A549 (cell line): ENCODE data around the gene PRMT3. TPM values are rescaled to one million over a fixed set of nuclear protein-coding genes. Genes with fewer than 3 reads are reported as not detected.

Experiments used
- ATAC-seq, 2 experiments: fragments of 200-7000 bp in 1 of 2; fragments of >200 bp in 1 of 2; cut with Nextera tagmentation in 1 of 2; cut with Tn5 transposase in 1 of 2; 3 replicates each; pipeline versions ENCODE4 v1.8.0 to v1.9.1; 2018 to 2020; ENCODE audit warnings: mild to moderate bottlenecking in 1 of 2, moderate library complexity in 1 of 2
- CTCF ChIA-PET: fragments of 300-600 bp; sonication (Branson Sonifier 250); formaldehyde crosslinking; extraction: SDS; loops from one replicate; lab custom pipeline; 2021; ENCODE audit warnings: antibody characterized with exemption, inconsistent platforms; lab: Yijun Ruan, JAX
- POLR2A ChIA-PET: fragments of 350-600 bp; formaldehyde crosslinking; extraction: SDS; loops from one replicate; lab custom pipeline; 2021; ENCODE audit warnings: antibody characterized with exemption, inconsistent platforms; lab: Yijun Ruan, JAX
- DNase-seq, 2 experiments: peaks; one replicate each; pipeline versions ENCODE4 v3.0.0 to v3.0.0-alpha.2; 2011 to 2016; ENCODE audit warnings: low read depth in 1 of 2, low spot score in 1 of 2
- FAIRE-seq: peaks from 2 replicates; lab custom pipeline; 2011; peaks lifted over from hg19 to GRCh38; lab: Jason Lieb, UNC
- H3K27ac ChIP-seq, 2 experiments: fragments of >200 bp; sonication (Bioruptor Twin); formaldehyde crosslinking; 3 replicates each; pipeline ENCODE4 v1.5.1; 2016 to 2017
- H3K4me1 ChIP-seq: fragments of >200 bp; sonication (Bioruptor Twin); formaldehyde crosslinking; 3 replicates; pipeline ENCODE4 v1.6.1; 2016
- H3K4me2 ChIP-seq: fragments of >200 bp; sonication (Bioruptor Twin); formaldehyde crosslinking; 3 replicates; pipeline ENCODE4 v1.6.1; 2016
- H3K4me3 ChIP-seq: fragments of >200 bp; sonication (Bioruptor Twin); formaldehyde crosslinking; 3 replicates; pipeline ENCODE4 v1.5.1; 2016
- H3K9me3 ChIP-seq: fragments of >200 bp; sonication (Bioruptor Twin); formaldehyde crosslinking; 3 replicates; pipeline ENCODE4 v1.6.1; 2016
- CBX2 ChIP-seq: fragments of 200-600 bp; sonication (generic); IDR thresholded peaks from 2 replicates; pipeline ENCODE4 v1.6.1; 2016; ENCODE audit warnings: low read depth, mild to moderate bottlenecking, borderline replicate concordance
- EHF ChIP-seq: fragments of 250-450 bp; sonication (Bioruptor Pico); IDR thresholded peaks from 2 replicates; pipeline ENCODE4 v1.5.0; 2020; ENCODE audit warnings: mild to moderate bottlenecking
- EP300 ChIP-seq, 2 experiments: fragments of >200 bp; sonication (Bioruptor Twin); formaldehyde crosslinking; IDR thresholded peaks; 2 replicates in 1 of 2; 3 replicates in 1 of 2; pipeline ENCODE4 v1.6.1; 2016 to 2017
- ESRRA ChIP-seq: fragments of 150-350 bp; IDR thresholded peaks from 2 replicates; pipeline ENCODE4 v1.6.1; 2014; ENCODE audit warnings: mild to moderate bottlenecking, low read length, borderline replicate concordance
- FOSB ChIP-seq: fragments of 250-450 bp; sonication (Bioruptor Pico); IDR thresholded peaks from 2 replicates; pipeline ENCODE4 v1.5.0; 2020; ENCODE audit warnings: mild to moderate bottlenecking, moderate library complexity
- HDAC2 ChIP-seq: fragments of 200-600 bp; sonication (generic); IDR thresholded peaks from 2 replicates; pipeline ENCODE4 v1.6.1; 2016
- JUNB ChIP-seq: fragments of >200 bp; sonication (Bioruptor Twin); formaldehyde crosslinking; IDR thresholded peaks from 2 replicates; pipeline ENCODE4 v1.6.1; 2016
- MAZ ChIP-seq: fragments of 150-350 bp; IDR thresholded peaks from 2 replicates; pipeline ENCODE4 v1.6.1; 2014; ENCODE audit warnings: antibody characterized with exemption, low read depth, low read length, borderline replicate concordance
- NPAS2 ChIP-seq: fragments of 250-450 bp; sonication (Bioruptor Pico); IDR thresholded peaks from 2 replicates; pipeline ENCODE4 v1.8.0; 2022; ENCODE audit warnings: mild to moderate bottlenecking, moderate library complexity, borderline replicate concordance
- NR3C1 ChIP-seq: fragments of >200 bp; sonication (Bioruptor Twin); formaldehyde crosslinking; IDR thresholded peaks from 3 replicates; pipeline ENCODE4 v1.6.1; 2017
- POLR2A ChIP-seq: IDR thresholded peaks from 2 replicates; pipeline ENCODE4 v1.6.1; 2012; ENCODE audit warnings: mild to moderate bottlenecking, low read length
- RCOR1 ChIP-seq: fragments of 150-350 bp; IDR thresholded peaks from 2 replicates; pipeline ENCODE4 v1.6.1; 2014; ENCODE audit warnings: antibody characterized with exemption, low read length, low read depth
- SMC3 ChIP-seq: fragments of >200 bp; sonication (Bioruptor Twin); formaldehyde crosslinking; IDR thresholded peaks from 3 replicates; pipeline ENCODE4 v1.6.1; 2018; ENCODE audit warnings: inconsistent platforms
- TFCP2L1 ChIP-seq: fragments of 250-450 bp; sonication (Bioruptor Pico); IDR thresholded peaks from 2 replicates; pipeline ENCODE4 v1.5.0; 2021; ENCODE audit warnings: mild to moderate bottlenecking
- ZC3H11A ChIP-seq: fragments of 450-650 bp; IDR thresholded peaks from 2 replicates; pipeline ENCODE4 v1.6.1; 2014; ENCODE audit warnings: antibody characterized with exemption, mild to moderate bottlenecking
- ZFP36 ChIP-seq: fragments of 450-650 bp; IDR thresholded peaks from 2 replicates; pipeline ENCODE4 v1.6.1; 2014; ENCODE audit warnings: borderline replicate concordance; ENCODE audit not compliant: partially characterized antibody
- WGBS: methylation state at CpG from one replicate; pipeline ENCODE4 v1.1.6; 2017; ENCODE audit errors: missing lambda C conversion rate; 5-methylcytosine and 5-hydroxymethylcytosine counted together
- polyA plus RNA-seq, 4 experiments: library from polyadenylated mRNA; depleted of rRNA in 3 of 4; stranded (reverse); fragments of >200 nt; fragmentation: RNase III in 1 of 4; extraction: RNeasy Plus Mini Kit Qiagen cat#74134 plus additional on column Dnase treatment in 1 of 4; gene quantifications; 2 replicates in 3 of 4; 3 replicates in 1 of 4; pipeline ENCODE4 v1.2.3, GENCODE V29; 2011 to 2017
- TF ChIP-seq, protein P1 (sequence below): fragments of >200 bp; sonication (Bioruptor Twin); formaldehyde crosslinking; IDR thresholded peaks from 3 replicates; pipeline ENCODE4 v1.5.1; 2016
- TF ChIP-seq, protein P2 (sequence below): IDR thresholded peaks from 2 replicates; pipeline ENCODE4 v1.6.1; 2012
- TF ChIP-seq, protein P3 (sequence below): fragments of 250-450 bp; sonication (Bioruptor Pico); IDR thresholded peaks from 2 replicates; pipeline ENCODE4 v1.5.0; 2020; ENCODE audit warnings: low read depth, mild to moderate bottlenecking, moderate library complexity

PRMT3 gene
- polyA plus RNA-seq, 2 of the 4 experiments (the other 2 are of a cell fraction): 34.6 to 53.9 TPM

DNA sequence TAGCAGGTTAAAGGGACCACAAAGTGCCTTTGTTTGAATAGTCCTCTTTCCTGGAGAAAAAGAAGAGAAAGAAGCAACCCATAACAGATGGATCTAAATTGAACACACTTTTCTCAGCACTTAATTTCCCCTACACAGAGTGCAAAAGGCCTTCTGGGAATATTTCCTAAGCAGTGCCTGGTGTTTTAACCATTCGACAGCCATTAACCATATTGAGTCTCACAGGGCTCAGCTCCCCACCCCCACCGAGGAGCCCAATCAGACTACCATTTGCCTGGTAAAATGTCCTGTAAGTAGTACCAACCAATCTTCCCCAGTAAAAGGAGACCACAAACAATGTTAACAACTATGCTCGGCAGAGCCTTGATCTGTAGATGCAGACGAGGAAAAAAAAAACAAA lies 171.2 kb downstream of the PRMT3 start:
- WGBS: 34% methylated on average over 4 of the region's 4 CpGs
- TF ChIP-seq CBX2: no peak
- TF ChIP-seq, protein P1, sequence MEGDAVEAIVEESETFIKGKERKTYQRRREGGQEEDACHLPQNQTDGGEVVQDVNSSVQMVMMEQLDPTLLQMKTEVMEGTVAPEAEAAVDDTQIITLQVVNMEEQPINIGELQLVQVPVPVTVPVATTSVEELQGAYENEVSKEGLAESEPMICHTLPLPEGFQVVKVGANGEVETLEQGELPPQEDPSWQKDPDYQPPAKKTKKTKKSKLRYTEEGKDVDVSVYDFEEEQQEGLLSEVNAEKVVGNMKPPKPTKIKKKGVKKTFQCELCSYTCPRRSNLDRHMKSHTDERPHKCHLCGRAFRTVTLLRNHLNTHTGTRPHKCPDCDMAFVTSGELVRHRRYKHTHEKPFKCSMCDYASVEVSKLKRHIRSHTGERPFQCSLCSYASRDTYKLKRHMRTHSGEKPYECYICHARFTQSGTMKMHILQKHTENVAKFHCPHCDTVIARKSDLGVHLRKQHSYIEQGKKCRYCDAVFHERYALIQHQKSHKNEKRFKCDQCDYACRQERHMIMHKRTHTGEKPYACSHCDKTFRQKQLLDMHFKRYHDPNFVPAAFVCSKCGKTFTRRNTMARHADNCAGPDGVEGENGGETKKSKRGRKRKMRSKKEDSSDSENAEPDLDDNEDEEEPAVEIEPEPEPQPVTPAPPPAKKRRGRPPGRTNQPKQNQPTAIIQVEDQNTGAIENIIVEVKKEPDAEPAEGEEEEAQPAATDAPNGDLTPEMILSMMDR: no peak
- no peak for TF ChIP-seq RCOR1
- TF ChIP-seq EP300 (IDR thresholded peaks at IDR 0.05): no peak
- TF ChIP-seq TFCP2L1 (CRISPR knock-in tag): no peak
- no peak for TF ChIP-seq ZC3H11A
- no peak for TF ChIP-seq NR3C1
- TF ChIP-seq MAZ: no peak
- TF ChIP-seq ZFP36: no peak
- no peak for TF ChIP-seq NPAS2 (CRISPR knock-in tag)
- TF ChIP-seq, protein P2, sequence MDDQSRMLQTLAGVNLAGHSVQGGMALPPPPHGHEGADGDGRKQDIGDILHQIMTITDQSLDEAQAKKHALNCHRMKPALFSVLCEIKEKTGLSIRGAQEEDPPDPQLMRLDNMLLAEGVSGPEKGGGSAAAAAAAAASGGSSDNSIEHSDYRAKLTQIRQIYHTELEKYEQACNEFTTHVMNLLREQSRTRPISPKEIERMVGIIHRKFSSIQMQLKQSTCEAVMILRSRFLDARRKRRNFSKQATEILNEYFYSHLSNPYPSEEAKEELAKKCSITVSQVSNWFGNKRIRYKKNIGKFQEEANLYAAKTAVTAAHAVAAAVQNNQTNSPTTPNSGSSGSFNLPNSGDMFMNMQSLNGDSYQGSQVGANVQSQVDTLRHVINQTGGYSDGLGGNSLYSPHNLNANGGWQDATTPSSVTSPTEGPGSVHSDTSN: no peak
- no peak for TF ChIP-seq EHF (CRISPR knock-in tag)
- TF ChIP-seq, protein P3, sequence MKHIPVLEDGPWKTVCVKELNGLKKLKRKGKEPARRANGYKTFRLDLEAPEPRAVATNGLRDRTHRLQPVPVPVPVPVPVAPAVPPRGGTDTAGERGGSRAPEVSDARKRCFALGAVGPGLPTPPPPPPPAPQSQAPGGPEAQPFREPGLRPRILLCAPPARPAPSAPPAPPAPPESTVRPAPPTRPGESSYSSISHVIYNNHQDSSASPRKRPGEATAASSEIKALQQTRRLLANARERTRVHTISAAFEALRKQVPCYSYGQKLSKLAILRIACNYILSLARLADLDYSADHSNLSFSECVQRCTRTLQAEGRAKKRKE (CRISPR knock-in tag): no peak
- TF ChIP-seq FOSB (CRISPR knock-in tag): no peak
- TF ChIP-seq POLR2A: no peak
- no peak for TF ChIP-seq HDAC2
- TF ChIP-seq JUNB: no peak
- TF ChIP-seq SMC3: no peak
- no peak for TF ChIP-seq ESRRA
- CTCF ChIA-PET: no interaction called here

More for the DNA sequence above, 171.2 kb downstream of the PRMT3 start:
- FAIRE-seq (no peak), DNase-seq (no peak), ATAC-seq (no peak)
- H3K9me3 ChIP-seq: peaks cover 10% of the 10 kb centered on the region; the same call in 2 of the 3 replicates
- no peak overlapping the region for H3K4me3 ChIP-seq
- H3K4me2 ChIP-seq: no peak overlapping the region
- no peaks in the 10 kb centered on the region for H3K4me1 ChIP-seq
- H3K27ac ChIP-seq: no peak overlapping the region
- POLR2A ChIA-PET: no interaction called here

Other genes starting within 250 kb of the PRMT3 start
- not detected in 2 replicates for gene DBX1, start 227.2 kb upstream of the PRMT3 start, polyA plus RNA-seq (2011; rRNA removed)
- gene DBX1, start 227.2 kb upstream of the PRMT3 start, polyA plus RNA-seq (2017; fragmentation: RNase III; extraction: RNeasy Plus Mini Kit Qiagen cat#74134 plus additional on column Dnase treatment): not detected in 3 replicates
- 238 and 308 TPM in 2 replicates for gene HTATIP2, start 24.0 kb upstream of the PRMT3 start, polyA plus RNA-seq (2011; rRNA removed)
- gene HTATIP2, start 24.0 kb upstream of the PRMT3 start, polyA plus RNA-seq (2017; fragmentation: RNase III; extraction: RNeasy Plus Mini Kit Qiagen cat#74134 plus additional on column Dnase treatment): 220 to 252 TPM (median 234 TPM) in 3 replicates
- gene SLC6A5, start 211.9 kb downstream of the PRMT3 start, polyA plus RNA-seq (2011; rRNA removed): not detected in 2 replicates
- gene SLC6A5, start 211.9 kb downstream of the PRMT3 start, polyA plus RNA-seq (2017; fragmentation: RNase III; extraction: RNeasy Plus Mini Kit Qiagen cat#74134 plus additional on column Dnase treatment): not detected in 3 replicates